Naive B cell (primary cell): ENCODE results near the gene DPP10. TPM values are rescaled to one million over a fixed set of nuclear protein-coding genes. Genes with fewer than 3 reads are reported as not detected.
A peak's percentile ranks its signal among the peaks of the same experiment; 100 is the strongest.

Experiments
- ATAC-seq, 2 donors: fragments of 150-1000 bp; cut with Tn5 transposase; 2 replicates each; pipeline ENCODE4 v1.10.0; 2021; ENCODE audit warnings: low read depth in 2 of 2, mild to moderate bottlenecking in 2 of 2, moderate library complexity in 2 of 2
- DNase-seq: peaks from one replicate; pipeline ENCODE4 v3.0.0; 2022
- H3K27ac Mint-ChIP-seq, 6 donors: one replicate each; pipeline ENCODE4 v1.8.0; 2020 to 2022; ENCODE audit warnings: mild to moderate bottlenecking in 6 of 6, mixed read lengths in 6 of 6, moderate library complexity in 5 of 6, inconsistent platforms in 2 of 6
- H3K27me3 Mint-ChIP-seq, 3 donors: one replicate each; pipeline ENCODE4 v1.8.0; 2021 to 2022; ENCODE audit warnings: mixed read lengths in 3 of 3, mild to moderate bottlenecking in 1 of 3
- H3K36me3 Mint-ChIP-seq, 2 donors: one replicate each; pipeline ENCODE4 v1.8.0; 2020 to 2022; ENCODE audit warnings: mixed read lengths in 2 of 2, inconsistent platforms in 1 of 2, mild to moderate bottlenecking in 1 of 2
- H3K4me1 Mint-ChIP-seq, 3 donors: one replicate each; pipeline ENCODE4 v1.8.0; 2020 to 2022; ENCODE audit warnings: mixed read lengths in 3 of 3, inconsistent platforms in 1 of 3, mild to moderate bottlenecking in 1 of 3, moderate library complexity in 1 of 3
- H3K4me3 Mint-ChIP-seq, 8 donors: one replicate each; pipeline ENCODE4 v1.8.0; 2020 to 2022; ENCODE audit warnings: mild to moderate bottlenecking in 8 of 8, mixed read lengths in 8 of 8, moderate library complexity in 8 of 8, inconsistent platforms in 2 of 8
- H3K9me3 Mint-ChIP-seq, 7 donors: one replicate each; pipeline ENCODE4 v1.8.0; 2020 to 2022; ENCODE audit warnings: mixed read lengths in 7 of 7, mild to moderate bottlenecking in 5 of 7, inconsistent platforms in 2 of 7, moderate library complexity in 1 of 7
- polyA plus RNA-seq, 6 donors: library from polyadenylated mRNA; unstranded; fragments of 300-500 nt; fragmentation: Illumina TruSeq; gene quantifications; one replicate each; pipeline ENCODE4 v1.2.3, GENCODE V29; 2021; ENCODE audit warnings: low read depth in 6 of 6

Gene DPP10
- polyA plus RNA-seq, 6 donors from 2014 or later: not detected

DNA sequence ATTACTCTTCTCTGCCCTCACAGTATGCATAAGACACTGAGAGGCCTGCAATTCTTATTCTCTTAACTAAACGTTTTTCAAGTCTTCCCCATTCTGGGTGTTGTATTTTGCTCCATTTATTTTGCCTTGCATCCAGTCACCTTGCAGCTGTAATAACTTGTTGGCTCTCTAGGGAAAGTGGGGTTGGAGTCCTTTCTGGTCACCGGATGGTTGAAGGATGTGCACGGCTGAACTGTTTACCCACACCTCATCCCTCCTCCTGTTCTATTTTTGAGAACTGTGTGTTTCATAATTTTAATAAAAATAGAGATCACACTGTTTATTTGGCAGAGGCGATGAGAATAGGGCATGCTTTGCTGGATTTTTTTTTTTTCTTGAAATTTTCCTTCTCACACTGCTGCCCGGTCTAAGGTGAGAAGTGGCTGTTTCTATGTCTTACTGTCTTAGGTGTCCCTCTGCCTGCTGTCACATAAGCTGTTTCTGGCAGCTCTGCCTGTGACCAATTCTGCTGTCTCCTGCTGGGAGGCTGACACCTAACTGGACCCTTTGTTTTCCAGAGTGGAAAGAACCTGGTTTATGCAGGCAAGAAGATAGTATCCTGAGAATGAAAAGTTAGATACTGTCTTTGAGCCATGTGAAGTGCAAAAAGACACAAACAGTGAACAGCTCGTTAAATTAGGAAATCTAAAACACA is 342.6 kb downstream of the DPP10 start:
- no peaks in the 10 kb centered on the region for H3K27me3 Mint-ChIP-seq
- no peaks in the 10 kb centered on the region for H3K36me3 Mint-ChIP-seq
- peaks cover 0 to 3% (median 0%) of the 10 kb centered on the region in 7 donors for H3K9me3 Mint-ChIP-seq
- DNase-seq (no peak), ATAC-seq (no peak)
- no peak overlapping the region for H3K4me3 Mint-ChIP-seq
- H3K4me1 Mint-ChIP-seq: no peaks in the 10 kb centered on the region
- H3K27ac Mint-ChIP-seq: no peak overlapping the region

DNA sequence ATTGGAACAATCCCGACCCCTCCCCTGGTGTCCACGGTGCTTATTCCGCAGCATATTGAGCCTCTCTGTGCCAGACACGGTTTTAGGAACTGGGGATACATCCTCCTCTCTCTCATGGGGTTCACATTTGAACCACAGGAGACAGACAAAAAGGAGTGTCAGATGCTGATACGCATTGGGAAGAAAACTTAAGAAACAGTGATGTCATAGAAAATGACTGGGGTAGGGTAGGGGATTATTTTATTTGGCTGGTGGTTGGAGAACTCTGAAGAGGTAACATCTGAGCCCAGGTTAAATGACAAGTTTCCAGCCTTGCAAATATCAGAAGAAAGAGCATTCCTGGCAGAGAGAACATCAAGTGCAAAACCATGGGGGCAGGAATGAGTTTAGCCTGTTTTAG is 344.5 kb downstream of the DPP10 start:
- Mint-ChIP-seq H3K36me3 (no peaks in the 10 kb centered on the region), H3K27ac (no peak overlapping the region), H3K4me1 (no peaks in the 10 kb centered on the region), H3K9me3 (peaks cover 0 to 3% (median 0%) of the 10 kb centered on the region in 7 donors), H3K4me3 (peak overlapping the region in 1 of 8 donors; percentile 11), H3K27me3 (no peaks in the 10 kb centered on the region)
- ATAC-seq (no peak), DNase-seq (no peak)

DNA sequence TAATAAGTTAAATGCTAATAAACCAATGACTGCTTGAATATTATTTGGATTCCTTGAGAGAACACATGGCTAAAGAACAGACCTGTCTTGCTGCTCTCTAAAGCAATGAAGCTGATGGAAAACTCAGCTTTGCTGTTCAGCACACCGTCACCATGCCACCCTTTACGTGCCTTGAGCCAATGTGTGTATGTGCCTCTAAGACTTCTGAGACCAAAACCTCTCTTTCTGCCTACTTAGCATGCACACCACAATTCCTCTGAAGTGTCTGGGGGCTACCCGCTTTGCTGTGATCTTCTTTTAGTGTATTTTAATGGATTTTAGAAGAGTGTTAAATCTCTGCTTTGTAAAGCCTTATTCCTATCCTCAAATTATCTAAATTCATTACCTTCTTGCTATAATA is 345.0 kb downstream of the DPP10 start:
- no peaks in the 10 kb centered on the region for H3K36me3 Mint-ChIP-seq
- H3K4me3 Mint-ChIP-seq: no peak overlapping the region
- ATAC-seq: no peak
- H3K27me3 Mint-ChIP-seq: no peaks in the 10 kb centered on the region
- H3K27ac Mint-ChIP-seq: no peak overlapping the region
- no peaks in the 10 kb centered on the region for H3K4me1 Mint-ChIP-seq
- DNase-seq: no peak
- H3K9me3 Mint-ChIP-seq: peaks cover 0 to 3% (median 0%) of the 10 kb centered on the region in 7 donors

DNA sequence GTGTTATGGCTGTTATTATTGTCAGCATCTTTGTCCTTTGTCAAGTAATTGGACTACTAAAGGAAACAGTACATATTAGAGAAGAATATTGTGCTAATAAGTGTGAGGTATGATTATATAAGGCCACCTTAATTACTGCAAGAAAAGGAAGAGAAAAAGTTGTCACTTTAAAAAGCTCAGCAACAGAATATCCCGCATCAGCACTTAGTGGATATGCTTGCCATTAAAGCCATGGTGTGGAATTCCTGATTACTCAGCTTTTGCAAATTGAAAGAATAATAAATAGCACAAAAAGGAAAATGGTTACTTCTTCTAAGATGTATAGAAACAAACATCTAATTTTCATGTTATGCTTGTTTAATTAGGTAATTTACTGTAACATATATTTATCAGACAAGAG is 347.5 kb downstream of the DPP10 start:
- H3K27ac Mint-ChIP-seq: no peak overlapping the region
- no peaks in the 10 kb centered on the region for H3K4me1 Mint-ChIP-seq
- no peak for DNase-seq
- H3K36me3 Mint-ChIP-seq: no peaks in the 10 kb centered on the region
- ATAC-seq: no peak
- H3K9me3 Mint-ChIP-seq: peaks cover 0 to 2% (median 0%) of the 10 kb centered on the region in 7 donors
- no peak overlapping the region for H3K4me3 Mint-ChIP-seq
- H3K27me3 Mint-ChIP-seq: no peaks in the 10 kb centered on the region

DNA sequence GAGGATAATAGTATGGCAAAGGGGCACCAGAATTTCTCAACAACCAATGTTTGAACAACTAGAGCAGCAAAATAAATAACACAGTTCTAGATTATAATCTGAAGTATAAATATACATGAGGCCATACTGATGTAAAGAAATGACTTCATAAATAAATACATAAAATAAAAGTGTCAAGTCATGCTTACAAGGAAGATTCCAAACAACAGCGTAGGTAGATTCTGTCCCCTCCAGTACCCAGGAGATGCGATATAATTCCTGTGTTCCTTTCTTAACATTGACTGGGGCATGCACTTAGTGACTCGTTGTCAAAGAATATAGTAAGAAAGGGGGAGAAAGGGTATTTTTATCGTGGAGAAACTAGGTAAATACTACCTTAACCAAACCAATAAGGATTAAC is 355.1 kb downstream of the DPP10 start:
- ATAC-seq (no peak), DNase-seq (no peak)
- Mint-ChIP-seq H3K27ac (no peak overlapping the region), H3K27me3 (no peaks in the 10 kb centered on the region), H3K9me3 (peaks cover 0 to 14% (median 0%) of the 10 kb centered on the region in 7 donors), H3K4me3 (no peak overlapping the region), H3K4me1 (no peaks in the 10 kb centered on the region), H3K36me3 (no peaks in the 10 kb centered on the region)

DNA sequence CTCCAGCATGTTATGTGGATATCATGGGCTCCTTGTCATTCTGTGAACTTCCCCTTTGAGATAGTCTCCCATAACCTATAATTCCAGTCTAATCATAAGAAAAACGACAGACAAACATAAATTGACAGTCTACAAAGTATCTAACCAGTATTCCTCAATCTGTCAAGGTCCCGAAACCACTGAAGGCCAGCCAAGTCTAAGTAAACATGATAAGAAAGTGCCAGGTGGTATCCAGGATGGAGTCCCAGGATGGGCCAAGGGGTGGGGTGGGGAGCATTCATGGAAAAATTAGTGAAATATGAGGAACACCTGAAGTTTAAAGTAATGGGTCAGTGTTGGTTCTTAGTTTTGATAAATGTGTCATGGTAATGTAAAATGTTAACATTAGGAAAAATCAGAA is 355.5 kb downstream of the DPP10 start:
- DNase-seq (no peak), ATAC-seq (no peak)
- H3K27ac Mint-ChIP-seq: no peak overlapping the region
- H3K27me3 Mint-ChIP-seq: no peaks in the 10 kb centered on the region
- H3K4me3 Mint-ChIP-seq: no peak overlapping the region
- peaks cover 0 to 15% (median 0%) of the 10 kb centered on the region in 7 donors for H3K9me3 Mint-ChIP-seq
- no peaks in the 10 kb centered on the region for H3K4me1 Mint-ChIP-seq
- H3K36me3 Mint-ChIP-seq: no peaks in the 10 kb centered on the region

DNA sequence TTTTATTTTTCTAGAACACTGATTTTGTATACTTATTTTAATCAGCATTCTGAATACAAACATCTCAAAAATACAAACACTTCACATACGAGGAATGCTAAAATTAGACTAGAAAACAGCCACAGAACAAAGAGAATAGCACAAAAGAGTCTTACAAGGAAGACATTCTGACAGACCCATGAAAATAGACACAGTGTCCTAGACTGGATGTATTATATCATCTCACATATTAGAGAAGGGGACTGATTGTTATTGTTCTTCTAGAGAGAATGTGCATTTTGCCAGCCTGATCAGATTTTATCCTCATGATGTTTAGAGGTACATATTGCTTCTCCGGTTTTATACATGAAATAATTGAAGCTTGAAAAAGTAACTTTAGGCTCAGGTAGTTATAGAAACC is 357.9 kb downstream of the DPP10 start:
- DNase-seq: no peak
- H3K27ac Mint-ChIP-seq: no peak overlapping the region
- no peaks in the 10 kb centered on the region for H3K27me3 Mint-ChIP-seq
- no peaks in the 10 kb centered on the region for H3K4me1 Mint-ChIP-seq
- H3K36me3 Mint-ChIP-seq: no peaks in the 10 kb centered on the region
- ATAC-seq: no peak
- H3K4me3 Mint-ChIP-seq: no peak overlapping the region
- H3K9me3 Mint-ChIP-seq: peaks cover 0 to 20% (median 2%) of the 10 kb centered on the region in 7 donors

DNA sequence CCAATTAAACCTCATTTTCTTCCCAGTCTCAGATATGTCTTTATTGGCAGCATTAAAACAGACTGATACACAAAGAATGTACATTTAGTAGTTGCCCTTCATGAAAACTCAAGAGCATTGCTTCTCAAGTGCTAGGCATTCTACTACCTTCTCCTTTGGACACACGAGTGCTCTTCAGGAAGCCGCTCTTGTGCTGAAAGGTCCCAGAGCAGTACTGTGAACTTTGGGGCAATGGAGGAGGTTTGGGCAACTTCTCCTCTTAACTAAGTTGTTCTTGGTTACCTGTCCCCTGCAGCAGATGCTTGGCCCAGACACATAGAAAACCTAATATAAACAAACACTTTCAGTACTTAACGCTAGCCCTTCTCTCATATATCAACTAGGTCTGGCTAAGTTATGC is 362.8 kb downstream of the DPP10 start:
- no peaks in the 10 kb centered on the region for H3K36me3 Mint-ChIP-seq
- DNase-seq (no peak), ATAC-seq (no peak)
- H3K27me3 Mint-ChIP-seq: no peaks in the 10 kb centered on the region
- no peak overlapping the region for H3K27ac Mint-ChIP-seq
- H3K4me3 Mint-ChIP-seq: no peak overlapping the region
- H3K9me3 Mint-ChIP-seq: peaks cover 0 to 11% (median 3%) of the 10 kb centered on the region in 7 donors
- H3K4me1 Mint-ChIP-seq: no peaks in the 10 kb centered on the region

DNA sequence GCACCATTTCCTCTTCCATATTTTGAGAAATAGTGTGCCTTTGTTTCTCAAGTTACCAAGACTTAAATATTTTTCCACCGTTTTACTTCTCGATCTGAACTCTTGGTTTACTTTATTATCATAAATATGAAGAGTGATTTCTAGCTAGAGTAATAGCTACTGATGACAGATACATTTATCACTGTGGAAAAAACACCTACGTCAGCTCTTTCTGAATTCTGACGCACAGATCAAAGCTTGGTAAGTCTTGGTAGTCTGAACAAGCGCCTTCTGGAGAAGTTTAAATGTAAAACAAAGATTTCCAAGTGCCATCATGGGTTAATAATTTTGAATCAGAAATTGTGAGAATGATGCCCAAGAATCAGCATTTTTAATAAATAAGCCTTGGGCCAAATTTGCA is 367.7 kb downstream of the DPP10 start:
- no peaks in the 10 kb centered on the region for H3K36me3 Mint-ChIP-seq
- H3K4me3 Mint-ChIP-seq: peak overlapping the region in 1 of 8 donors; percentile 9
- H3K9me3 Mint-ChIP-seq: peaks cover 0 to 3% (median 0%) of the 10 kb centered on the region in 7 donors
- ATAC-seq (no peak), DNase-seq (no peak)
- H3K27ac Mint-ChIP-seq: no peak overlapping the region
- no peaks in the 10 kb centered on the region for H3K4me1 Mint-ChIP-seq
- H3K27me3 Mint-ChIP-seq: no peaks in the 10 kb centered on the region

DNA sequence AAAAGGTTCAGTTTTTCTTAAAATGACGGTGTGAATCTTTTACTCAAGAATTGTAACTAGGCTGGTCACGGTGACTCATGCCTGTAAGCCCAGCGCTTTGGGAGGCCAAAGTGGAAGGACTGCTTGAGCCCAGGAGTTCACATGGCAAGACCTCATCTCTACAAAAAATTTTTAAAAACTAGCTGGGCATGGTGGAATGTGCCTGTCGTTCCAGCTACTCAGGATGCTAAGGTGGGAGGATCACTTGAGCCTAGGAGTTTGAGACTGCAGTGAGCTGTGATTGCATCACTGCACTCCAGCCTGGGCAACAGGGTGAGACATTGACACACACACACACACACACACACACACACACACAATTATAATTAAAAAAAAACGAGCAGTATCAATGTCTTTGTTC is 369.8 kb downstream of the DPP10 start:
- ATAC-seq: no peak
- no peaks in the 10 kb centered on the region for H3K4me1 Mint-ChIP-seq

DNA sequence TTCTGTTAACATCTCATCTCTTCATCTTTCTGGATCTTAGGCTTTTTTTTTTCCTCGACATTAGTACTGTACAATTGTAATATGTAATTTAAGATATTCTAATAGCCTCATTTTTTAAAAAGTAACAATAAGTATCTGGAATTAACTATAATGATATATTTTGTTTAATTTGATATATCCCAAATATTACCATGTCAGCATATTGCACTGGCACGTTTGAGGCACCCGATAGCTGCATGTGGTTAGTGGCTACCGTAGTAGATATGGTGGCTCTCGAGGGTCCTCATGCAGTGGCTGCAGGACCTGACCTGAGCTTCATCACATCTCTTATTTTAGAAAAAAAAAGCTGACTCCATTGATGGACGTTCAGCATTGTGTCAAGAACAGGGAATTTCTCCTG is 371.9 kb downstream of the DPP10 start:
- H3K36me3 Mint-ChIP-seq: no peaks in the 10 kb centered on the region
- DNase-seq (no peak), ATAC-seq (no peak)
- H3K27me3 Mint-ChIP-seq: no peaks in the 10 kb centered on the region
- no peak overlapping the region for H3K27ac Mint-ChIP-seq
- H3K4me1 Mint-ChIP-seq: no peaks in the 10 kb centered on the region
- H3K4me3 Mint-ChIP-seq: no peak overlapping the region
- peaks cover 0 to 3% (median 0%) of the 10 kb centered on the region in 7 donors for H3K9me3 Mint-ChIP-seq

More for the DNA sequence above, 369.8 kb downstream of the DPP10 start:
- Mint-ChIP-seq H3K27me3 (no peaks in the 10 kb centered on the region), H3K36me3 (no peaks in the 10 kb centered on the region), H3K4me3 (no peak overlapping the region), H3K9me3 (peaks cover 0 to 3% (median 0%) of the 10 kb centered on the region in 7 donors), H3K27ac (no peak overlapping the region)
- DNase-seq: no peak

DNA sequence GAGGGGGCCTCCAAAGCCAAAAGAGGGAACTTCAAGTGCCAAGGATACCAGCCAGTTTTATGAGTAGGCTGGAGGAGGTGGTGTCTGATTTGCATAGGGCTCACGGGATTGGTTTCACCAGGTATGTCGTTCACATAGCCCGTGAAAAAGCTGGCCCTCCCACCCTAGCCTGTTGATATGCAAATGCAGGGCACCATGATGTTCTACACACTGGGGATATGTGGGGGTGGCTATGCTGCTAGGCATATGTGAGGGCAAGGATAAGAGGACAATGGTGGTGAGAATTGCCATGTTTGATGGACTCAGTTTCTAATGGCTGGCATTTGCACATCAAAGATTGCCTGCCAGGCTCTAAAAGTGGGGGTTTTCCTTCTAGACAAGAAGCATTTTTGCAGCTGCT is 378.6 kb downstream of the DPP10 start:
- no peaks in the 10 kb centered on the region for H3K36me3 Mint-ChIP-seq
- H3K27ac Mint-ChIP-seq: no peak overlapping the region
- ATAC-seq (no peak), DNase-seq (no peak)
- no peaks in the 10 kb centered on the region for H3K27me3 Mint-ChIP-seq
- H3K4me3 Mint-ChIP-seq: no peak overlapping the region
- H3K9me3 Mint-ChIP-seq: peaks cover 0 to 8% (median 1%) of the 10 kb centered on the region in 7 donors
- H3K4me1 Mint-ChIP-seq: no peaks in the 10 kb centered on the region

DNA sequence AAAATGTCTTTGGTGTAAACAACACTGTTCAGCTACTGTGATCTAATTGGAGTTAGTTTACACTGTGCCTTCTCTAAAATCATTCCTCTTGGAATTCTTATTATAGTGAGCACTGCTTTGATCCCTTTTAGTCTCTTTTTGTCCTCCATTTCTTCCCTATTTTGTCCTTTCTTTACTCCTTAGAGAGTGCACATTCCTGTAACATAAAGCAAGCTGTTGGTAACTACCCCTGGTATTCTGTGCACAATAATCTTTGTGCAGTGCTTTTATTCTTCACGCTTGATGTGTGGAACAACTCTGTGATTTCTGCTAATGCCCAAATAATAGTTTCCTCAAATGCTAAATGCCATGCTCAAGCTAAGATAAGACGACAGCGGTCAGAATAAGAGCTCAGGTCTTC is 401.5 kb downstream of the DPP10 start:
- H3K4me3 Mint-ChIP-seq: no peak overlapping the region
- DNase-seq (no peak), ATAC-seq (no peak)
- no peaks in the 10 kb centered on the region for H3K27me3 Mint-ChIP-seq
- no peak overlapping the region for H3K27ac Mint-ChIP-seq
- H3K36me3 Mint-ChIP-seq: no peaks in the 10 kb centered on the region
- H3K4me1 Mint-ChIP-seq: no peaks in the 10 kb centered on the region
- H3K9me3 Mint-ChIP-seq: peaks cover 0 to 8% (median 0%) of the 10 kb centered on the region in 7 donors

DNA sequence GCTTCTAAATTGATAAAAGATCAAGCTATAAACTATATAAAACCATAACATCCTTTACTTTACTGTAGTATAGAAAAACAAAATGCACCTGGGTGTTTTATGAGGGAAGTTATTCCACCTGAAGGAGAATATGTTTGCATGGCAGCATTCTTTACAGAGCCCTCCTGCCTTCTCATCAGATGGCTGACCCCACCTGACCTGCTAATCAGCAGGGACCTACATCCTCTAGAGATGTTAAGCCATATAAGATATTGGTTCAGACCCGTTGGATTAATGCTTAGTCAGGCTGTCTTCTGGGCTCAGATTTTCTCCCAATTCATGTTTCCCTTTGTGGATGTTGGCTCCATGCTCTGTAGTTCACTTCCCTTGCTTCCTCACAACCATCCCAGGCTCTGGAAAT is 414.8 kb downstream of the DPP10 start:
- no peak overlapping the region for H3K4me3 Mint-ChIP-seq
- DNase-seq (no peak), ATAC-seq (no peak)
- peaks cover 0 to 8% (median 0%) of the 10 kb centered on the region in 7 donors for H3K9me3 Mint-ChIP-seq
- no peak overlapping the region for H3K27ac Mint-ChIP-seq
- no peaks in the 10 kb centered on the region for H3K36me3 Mint-ChIP-seq
- no peaks in the 10 kb centered on the region for H3K4me1 Mint-ChIP-seq
- H3K27me3 Mint-ChIP-seq: no peaks in the 10 kb centered on the region
